Stomach (tissue), 9 donors: Measurements from ENCODE around the gene CARMIL1. TPM values are rescaled to one million over a fixed set of nuclear protein-coding genes. Genes with fewer than 3 reads are reported as not detected.

Experiments
- DNase-seq, 2 donors: peaks; one replicate each; pipeline versions ENCODE4 v3.0.0 to v3.0.0-alpha.2; 2013 to 2019
- H3K27ac ChIP-seq, 5 donors: fragments of 200-600 bp in 4 of 5; sonication (generic) in 4 of 5; one replicate each; pipeline ENCODE4 v1.5.1; 2013 to 2019; ENCODE audit warnings: mild to moderate bottlenecking in 1 of 5, moderate library complexity in 1 of 5
- H3K27me3 ChIP-seq, 3 donors: fragments of 200-600 bp; sonication (generic); one replicate each; pipeline ENCODE4 v1.5.1; 2017 to 2019; ENCODE audit warnings: mixed run types in 1 of 3
- H3K36me3 ChIP-seq, 4 donors: fragments of 200-600 bp; sonication (generic); 1 replicate in 3 of 4; 2 replicates in 1 of 4; pipeline ENCODE4 v1.5.1; 2016 to 2019
- H3K4me1 ChIP-seq, 4 donors: fragments of 200-600 bp; sonication (generic); one replicate each; pipeline ENCODE4 v1.5.1; 2016 to 2019
- H3K4me3 ChIP-seq, 4 donors: fragments of 200-600 bp; sonication (generic) in 3 of 4; one replicate each; pipeline ENCODE4 v1.5.1; 2016 to 2019; ENCODE audit warnings: mild to moderate bottlenecking in 1 of 4
- H3K9me3 ChIP-seq, 4 donors: fragments of 200-600 bp; sonication (generic); one replicate each; pipeline ENCODE4 v1.5.1; 2016 to 2019
- EP300 ChIP-seq: sonication (generic); formaldehyde crosslinking; IDR thresholded peaks from one replicate; pipeline ENCODE4 v1.6.1; 2017; ENCODE audit warnings: antibody characterized with exemption
- POLR2A ChIP-seq, 4 donors: fragments of 450-650 bp; IDR thresholded peaks; one replicate each; pipeline ENCODE4 v1.6.1; 2016; ENCODE audit warnings: antibody characterized with exemption in 4 of 4, control low read depth in 2 of 4, mild to moderate bottlenecking in 1 of 4, moderate library complexity in 1 of 4
- POLR2AphosphoS5 ChIP-seq, 3 donors: sonication (generic); formaldehyde crosslinking; IDR thresholded peaks; one replicate each; pipeline ENCODE4 v1.6.1; 2016; ENCODE audit warnings: antibody characterized with exemption in 3 of 3
- WGBS, 5 donors: extraction: QIAGEN DNeasy Blood & Tissue Kit in 3 of 5; methylation state at CpG; one replicate each; pipeline versions ENCODE4 v1.1.5 to v1.1.7; 2013 to 2018; 5-methylcytosine and 5-hydroxymethylcytosine counted together
- intact Hi-C: fragments of 100-400 bp; cut with DNase I; formaldehyde crosslinking; loops from one replicate; pipeline ENCODE4 v1.15.1; 2023; ENCODE audit warnings: low total_unique reads
- polyA plus RNA-seq, 3 donors: library from polyadenylated mRNA; stranded (reverse); fragments of 200-250 nt; gene quantifications; one replicate each; pipeline ENCODE4 v1.2.3, GENCODE V29; 2013
- total RNA-seq, 5 donors: library from RNA; depleted of rRNA; stranded (reverse); fragments of >200 nt; gene quantifications; one replicate each; pipeline versions ENCODE4 v1.1.0 to v1.2.3, GENCODE V29; 2014 to 2016
- TF ChIP-seq, protein P1 (sequence below), 7 experiments: fragments of 450-650 bp in 4 of 7; fragments of 200-600 bp in 3 of 7; sonication (generic) in 3 of 7; IDR thresholded peaks; one replicate each; pipeline ENCODE4 v1.5.1; 2016 to 2019; ENCODE audit warnings: antibody characterized with exemption in 7 of 7, control low read depth in 2 of 7, mild to moderate bottlenecking in 1 of 7
- donor health status: healthy with polysubstance abuse.
- donor health status: Bipolar disorder and iron deficiency.
- donor health status: healthy.

CARMIL1 gene
- total and polyA plus RNA-seq, 8 donors = 10.5 to 42.7 (median 14.9) TPM

- no peaks in the 10 kb centered on the region for H3K27me3 ChIP-seq
- no peak overlapping the region for H3K4me3 ChIP-seq
- no peaks in the 10 kb centered on the region for H3K4me1 ChIP-seq
- TF ChIP-seq POLR2A (IDR thresholded peaks at IDR 0.05) = no peak
- TF ChIP-seq POLR2AphosphoS5 (IDR thresholded peaks at IDR 0.05) = no peak
- TF ChIP-seq EP300 = no peak
- TF ChIP-seq, protein P1, sequence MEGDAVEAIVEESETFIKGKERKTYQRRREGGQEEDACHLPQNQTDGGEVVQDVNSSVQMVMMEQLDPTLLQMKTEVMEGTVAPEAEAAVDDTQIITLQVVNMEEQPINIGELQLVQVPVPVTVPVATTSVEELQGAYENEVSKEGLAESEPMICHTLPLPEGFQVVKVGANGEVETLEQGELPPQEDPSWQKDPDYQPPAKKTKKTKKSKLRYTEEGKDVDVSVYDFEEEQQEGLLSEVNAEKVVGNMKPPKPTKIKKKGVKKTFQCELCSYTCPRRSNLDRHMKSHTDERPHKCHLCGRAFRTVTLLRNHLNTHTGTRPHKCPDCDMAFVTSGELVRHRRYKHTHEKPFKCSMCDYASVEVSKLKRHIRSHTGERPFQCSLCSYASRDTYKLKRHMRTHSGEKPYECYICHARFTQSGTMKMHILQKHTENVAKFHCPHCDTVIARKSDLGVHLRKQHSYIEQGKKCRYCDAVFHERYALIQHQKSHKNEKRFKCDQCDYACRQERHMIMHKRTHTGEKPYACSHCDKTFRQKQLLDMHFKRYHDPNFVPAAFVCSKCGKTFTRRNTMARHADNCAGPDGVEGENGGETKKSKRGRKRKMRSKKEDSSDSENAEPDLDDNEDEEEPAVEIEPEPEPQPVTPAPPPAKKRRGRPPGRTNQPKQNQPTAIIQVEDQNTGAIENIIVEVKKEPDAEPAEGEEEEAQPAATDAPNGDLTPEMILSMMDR (IDR thresholded peaks at IDR 0.05) = no peak
- WGBS, 5 donors = 68 to 86% (median 82%) methylated on average over 4 of the region's 4 CpGs
- H3K9me3 ChIP-seq = no peaks in the 10 kb centered on the region
- H3K27ac ChIP-seq = no peak overlapping the region
- no peak for DNase-seq
- intact Hi-C loops = no loop called here
- H3K36me3 ChIP-seq = peaks cover 0 to 33% (median 12%) of the 10 kb centered on the region in 4 donors
These were observed 340.0 kb downstream of the CARMIL1 start for GRCh38 chr6:25619217-25619616.

DNA sequence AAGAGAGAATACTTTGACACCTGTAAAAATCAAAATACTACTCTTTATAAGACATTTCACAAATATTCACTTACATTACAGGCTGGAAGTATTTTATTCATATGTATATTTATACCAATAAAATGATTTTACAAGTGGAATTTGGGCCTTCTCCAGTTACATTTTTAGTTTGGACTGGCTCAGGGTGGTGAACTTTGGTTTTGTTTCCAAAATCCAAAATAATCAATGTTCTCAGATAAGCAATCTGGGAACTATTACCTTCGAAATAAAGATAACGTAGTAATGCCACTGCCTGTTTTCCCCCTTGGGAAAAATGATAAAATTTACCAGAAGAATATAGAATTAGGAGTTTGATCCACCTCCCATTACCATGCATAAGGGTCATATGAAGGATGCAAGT is 341.2 kb downstream of the CARMIL1 start:
- Histone ChIP-seq H3K4me1 (no peaks in the 10 kb centered on the region), H3K27me3 (no peaks in the 10 kb centered on the region), H3K27ac (no peak overlapping the region), H3K36me3 (peaks cover 0 to 33% (median 12%) of the 10 kb centered on the region in 4 donors), H3K9me3 (no peaks in the 10 kb centered on the region), H3K4me3 (no peak overlapping the region)
- WGBS, 5 donors = 43 to 73% (median 63%) methylated on average over 2 of the region's 2 CpGs
- TF ChIP-seq POLR2A (IDR thresholded peaks at IDR 0.05) (no peak), POLR2AphosphoS5 (IDR thresholded peaks at IDR 0.05) (no peak), EP300 (no peak)
- TF ChIP-seq, protein P1 (IDR thresholded peaks at IDR 0.05) = no peak
- intact Hi-C loops = no loop called here
- DNase-seq = no peak

DNA sequence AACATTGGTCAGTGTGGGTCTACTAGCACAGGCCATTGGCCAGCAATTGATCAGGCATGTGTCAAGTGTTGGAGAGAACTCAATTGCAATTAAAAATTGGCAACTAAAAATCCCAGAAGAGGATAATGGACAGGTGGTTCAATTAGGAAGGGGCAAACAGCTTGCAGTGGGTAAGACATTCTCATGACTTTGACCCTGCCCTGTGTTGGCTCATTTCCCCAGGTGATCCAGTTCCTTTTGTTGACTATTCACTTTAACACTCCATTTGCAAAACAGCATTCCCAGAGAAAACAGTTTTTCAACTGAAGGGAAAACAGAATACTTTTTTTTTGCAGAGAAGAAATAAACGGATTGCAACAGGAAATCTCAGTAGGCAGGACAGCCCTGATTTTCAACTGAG is 343.9 kb downstream of the CARMIL1 start:
- DNase-seq = no peak
- no peaks in the 10 kb centered on the region for H3K9me3 ChIP-seq
- no peak overlapping the region for H3K4me3 ChIP-seq
- no peaks in the 10 kb centered on the region for H3K27me3 ChIP-seq
- WGBS, 5 donors = 42 to 58% (median 49%) methylated on average over 1 of the region's 1 CpG
- no peak overlapping the region for H3K27ac ChIP-seq
- no peaks in the 10 kb centered on the region for H3K4me1 ChIP-seq
- intact Hi-C loops = no loop called here
- peaks cover 0 to 29% (median 12%) of the 10 kb centered on the region in 4 donors for H3K36me3 ChIP-seq
- TF ChIP-seq POLR2AphosphoS5 (IDR thresholded peaks at IDR 0.05) (no peak), EP300 (no peak), POLR2A (IDR thresholded peaks at IDR 0.05) (no peak)
- TF ChIP-seq, protein P1 (IDR thresholded peaks at IDR 0.05) = no peak

- no peak overlapping the region for H3K4me3 ChIP-seq
- 67 to 86% (median 79%) methylated on average over 1 of the region's 1 CpG for WGBS, 5 donors
- H3K27ac ChIP-seq = no peak overlapping the region
- no peaks in the 10 kb centered on the region for H3K27me3 ChIP-seq
- H3K4me1 ChIP-seq = no peaks in the 10 kb centered on the region
- no peak for DNase-seq
- H3K36me3 ChIP-seq = peaks cover 0 to 28% (median 11%) of the 10 kb centered on the region in 4 donors
- TF ChIP-seq, protein P1 (IDR thresholded peaks at IDR 0.05) = no peak
- TF ChIP-seq POLR2AphosphoS5 (IDR thresholded peaks at IDR 0.05) (no peak), EP300 (no peak), POLR2A (IDR thresholded peaks at IDR 0.05) (no peak)
- intact Hi-C loops = no loop called here
- no peaks in the 10 kb centered on the region for H3K9me3 ChIP-seq
These were observed 344.7 kb downstream of the CARMIL1 start for GRCh38 chr6:25623879-25624278.
